ENCODE measurements around the gene PARD6G.

GRCh38 chr18:80170395-80171053 lies 76.8 kb downstream of the PARD6G start:
- TF ChIP-seq CTCF (IDR thresholded peaks at IDR 0.05) (no peak), POLR2A (IDR thresholded peaks at IDR 0.05) (no peak)

Data from thyroid gland (tissue), 4 donors.